ENCODE data around the gene LRRC18.

LRRC18 gene

GRCh38 chr10:48939790-48940325 is at the start of gene LRRC18:
LRRC18 (minus strand) TSS chr10:48939840; CDS start chr10:48914155, 25,685 bp downstream.
- DNase-seq (ENCODE audit: low read depth): no peak

GRCh38 chr10:48985621-48986158 is 46.0 kb upstream of the LRRC18 start:
- no peak for DNase-seq (ENCODE audit: low read depth)

GRCh38 chr10:48983648-48984351 is 44.2 kb upstream of the LRRC18 start:
- DNase-seq (ENCODE audit: low read depth): no peak

GRCh38 chr10:48982584-48982983 is 42.9 kb upstream of the LRRC18 start:
- no peak for DNase-seq (ENCODE audit: low read depth)

GRCh38 chr10:48981310-48981907 is 41.8 kb upstream of the LRRC18 start:
- DNase-seq (ENCODE audit: low read depth): no peak

- no peak for DNase-seq (ENCODE audit: low read depth)
These were observed 38.7 kb upstream of the LRRC18 start for GRCh38 chr10:48978318-48978717.

GRCh38 chr10:48976196-48976595 is 36.6 kb upstream of the LRRC18 start:
- DNase-seq (ENCODE audit: low read depth): no peak

GRCh38 chr10:48974510-48975156 is 35.0 kb upstream of the LRRC18 start:
- no peak for DNase-seq (ENCODE audit: low read depth)

- DNase-seq (ENCODE audit: low read depth): no peak
These were observed 33.4 kb upstream of the LRRC18 start for GRCh38 chr10:48973065-48973464.

- no peak for DNase-seq (ENCODE audit: low read depth)
These were observed 31.0 kb upstream of the LRRC18 start for GRCh38 chr10:48970654-48971053.

GRCh38 chr10:48970046-48970445 is 30.4 kb upstream of the LRRC18 start:
- DNase-seq (ENCODE audit: low read depth): no peak

- no peak for DNase-seq (ENCODE audit: low read depth)
These were observed 28.4 kb upstream of the LRRC18 start for GRCh38 chr10:48968036-48968435.

GRCh38 chr10:48965460-48965859 is 25.8 kb upstream of the LRRC18 start:
- no peak for DNase-seq (ENCODE audit: low read depth)

GRCh38 chr10:48964038-48964437 is 24.4 kb upstream of the LRRC18 start:
- DNase-seq (ENCODE audit: low read depth): no peak

GRCh38 chr10:48958598-48959190 is 19.1 kb upstream of the LRRC18 start:
- DNase-seq (ENCODE audit: low read depth): no peak

GRCh38 chr10:48957361-48958151 is 17.9 kb upstream of the LRRC18 start:
- no peak for DNase-seq (ENCODE audit: low read depth)

- DNase-seq (ENCODE audit: low read depth): no peak
These were observed 12.1 kb upstream of the LRRC18 start for GRCh38 chr10:48951707-48952106.

- no peak for DNase-seq (ENCODE audit: low read depth)
These were observed 8.9 kb upstream of the LRRC18 start for GRCh38 chr10:48948470-48949037.

- DNase-seq (ENCODE audit: low read depth): no peak
These were observed 8.2 kb upstream of the LRRC18 start for GRCh38 chr10:48947690-48948469.

GRCh38 chr10:48946891-48947500 is 7.4 kb upstream of the LRRC18 start:
- no peak for DNase-seq (ENCODE audit: low read depth)

Data from stimulated activated CD8-positive, alpha-beta memory T cell treated with anti-CD3 and anti-CD28 coated beads, Interleukin-15, amount 100 ng/mL, for 1 hour (primary cell).